H1 (cell line): ENCODE data around the gene HMCN2. TPM values are rescaled to one million over a fixed set of nuclear protein-coding genes. Genes with fewer than 3 reads are reported as not detected.

Source experiments
- BACH1 ChIP-seq: IDR thresholded peaks from 2 replicates; pipeline ENCODE4 v1.6.1; 2012; ENCODE audit warnings: low read length, improper control_type of control experiment
- CHD1 ChIP-seq: IDR thresholded peaks from 2 replicates; pipeline ENCODE4 v1.6.1; 2012; ENCODE audit warnings: low read depth, low read length, improper control_type of control experiment
- GTF2F1 ChIP-seq: IDR thresholded peaks from 2 replicates; pipeline ENCODE4 v1.6.1; 2012; ENCODE audit warnings: low read depth, low read length, improper control_type of control experiment, borderline replicate concordance
- NANOG ChIP-seq: IDR thresholded peaks from 2 replicates; pipeline ENCODE4 v1.6.1; 2011; ENCODE audit warnings: low read length, low read depth, mild to moderate bottlenecking, inconsistent platforms; ENCODE audit not compliant: insufficient read depth, poor library complexity, severe bottlenecking
- RNF2 ChIP-seq: fragments of 200-900, 300-1000 bp; sonication (generic); IDR thresholded peaks from 2 replicates; pipeline ENCODE4 v1.7.1; 2016; ENCODE audit warnings: borderline replicate concordance, low read depth, mild to moderate bottlenecking, antibody characterized with exemption, low read length; ENCODE audit not compliant: poor library complexity, severe bottlenecking; ENCODE audit errors: missing control alignments
- polyA plus RNA-seq, 7 experiments: library from polyadenylated mRNA; depleted of rRNA in 3 of 7; stranded (reverse) in 5 of 7; unstranded in 2 of 7; fragments of >200 nt in 5 of 7; fragments of 200-250 nt in 2 of 7; gene quantifications; 1 replicate in 5 of 7; 2 replicates in 1 of 7; 4 replicates in 1 of 7; pipeline versions ENCODE4 v1.2.1 to v1.2.3, GENCODE V29; 2011 to 2013; ENCODE audit warnings: missing spikeins in 2 of 7, mixed read lengths in 2 of 7
- total RNA-seq: library from RNA; stranded (reverse); fragmentation: NEBNext Ultra II Directional; extraction: Animal tissue kit (Norgen Biotek cat#: 25700); gene quantifications from 2 replicates; pipeline ENCODE4 v1.2.1, GENCODE V29; 2021

The HMCN2 gene
- total and polyA plus RNA-seq, 2 of the 8 experiments (the other 6 are each of a cell fraction or from before 2014, with no cell fraction given) = 5.0 to 9.1 TPM

- TF ChIP-seq RNF2 (no peak), CHD1 (no peak), BACH1 (no peak), GTF2F1 (no peak), NANOG (no peak)
Measured at GRCh38 chr9:130217838-130218237, 47.7 kb upstream of the HMCN2 start (continued).
